Karpas-422 (cell line): ENCODE data around the gene SPI1. TPM values are rescaled to one million over a fixed set of nuclear protein-coding genes. Genes with fewer than 3 reads are reported as not detected.
A peak's percentile ranks its signal among the peaks of the same experiment; 100 is the strongest.

Source experiments
- DNase-seq: peaks from one replicate; pipeline ENCODE4 v3.0.0-alpha.2; 2015
- H2AFZ ChIP-seq: fragments of 200-600 bp; sonication (generic); 2 replicates; pipeline ENCODE4 v1.6.1; 2014; ENCODE audit warnings: antibody characterized with exemption, low read length, mixed read lengths
- H3K27ac ChIP-seq: fragments of 200-600 bp; sonication (generic); 2 replicates; pipeline ENCODE4 v1.5.1; 2014; ENCODE audit warnings: mild to moderate bottlenecking, low read length, moderate library complexity
- H3K27me3 ChIP-seq: fragments of 200-600 bp; sonication (generic); 2 replicates; pipeline ENCODE4 v1.6.1; 2014; ENCODE audit warnings: low read length, mixed read lengths
- H3K36me3 ChIP-seq: fragments of 200-600 bp; sonication (generic); 2 replicates; pipeline ENCODE4 v1.6.1; 2014; ENCODE audit warnings: low read length, mixed read lengths; ENCODE audit not compliant: insufficient read depth
- H3K4me1 ChIP-seq: fragments of 200-600 bp; sonication (generic); 2 replicates; pipeline ENCODE4 v1.6.1; 2014; ENCODE audit warnings: mild to moderate bottlenecking, low read length, mixed read lengths
- H3K4me2 ChIP-seq: fragments of 200-600 bp; sonication (generic); 2 replicates; pipeline ENCODE4 v1.6.1; 2014; ENCODE audit warnings: low read length, low read depth, mild to moderate bottlenecking; ENCODE audit not compliant: poor library complexity, severe bottlenecking
- H3K4me3 ChIP-seq: fragments of 200-600 bp; sonication (generic); 2 replicates; pipeline ENCODE4 v1.5.1; 2014; ENCODE audit warnings: mild to moderate bottlenecking, antibody characterized with exemption, low read length, mixed read lengths
- H3K79me2 ChIP-seq: fragments of 200-600 bp; sonication (generic); 2 replicates; pipeline ENCODE4 v1.6.1; 2014; ENCODE audit warnings: mild to moderate bottlenecking, low read length, mixed read lengths
- H3K9ac ChIP-seq: fragments of 200-600 bp; sonication (generic); 2 replicates; pipeline ENCODE4 v1.6.0; 2014; ENCODE audit warnings: low read length
- H3K9me2 ChIP-seq: fragments of 200-600 bp; sonication (generic), shearing (Covaris generic); replicated peaks from 2 replicates; pipeline ENCODE4 v1.6.0; 2014; ENCODE audit warnings: mild to moderate bottlenecking, low read length, moderate library complexity; ENCODE audit not compliant: insufficient read depth
- H3K9me3 ChIP-seq: fragments of 300-700, 200-600 bp; sonication (generic); 2 replicates; pipeline ENCODE4 v1.6.1; 2014; ENCODE audit warnings: low read length, mixed read lengths
- H4K20me1 ChIP-seq: fragments of 200-600 bp; sonication (generic); 2 replicates; pipeline ENCODE4 v1.6.1; 2014; ENCODE audit warnings: mild to moderate bottlenecking, antibody characterized with exemption, low read length, low read depth; ENCODE audit not compliant: insufficient read depth
- total RNA-seq: library from RNA; depleted of rRNA; stranded (reverse); fragments of >200 nt; shearing (Covaris generic); gene quantifications from 2 replicates; pipeline ENCODE4 v1.2.3, GENCODE V29; 2014; ENCODE audit warnings: low replicate concordance

The SPI1 gene
- total RNA-seq, 1 experiment from 2014 or later, result 114 TPM

DNA sequence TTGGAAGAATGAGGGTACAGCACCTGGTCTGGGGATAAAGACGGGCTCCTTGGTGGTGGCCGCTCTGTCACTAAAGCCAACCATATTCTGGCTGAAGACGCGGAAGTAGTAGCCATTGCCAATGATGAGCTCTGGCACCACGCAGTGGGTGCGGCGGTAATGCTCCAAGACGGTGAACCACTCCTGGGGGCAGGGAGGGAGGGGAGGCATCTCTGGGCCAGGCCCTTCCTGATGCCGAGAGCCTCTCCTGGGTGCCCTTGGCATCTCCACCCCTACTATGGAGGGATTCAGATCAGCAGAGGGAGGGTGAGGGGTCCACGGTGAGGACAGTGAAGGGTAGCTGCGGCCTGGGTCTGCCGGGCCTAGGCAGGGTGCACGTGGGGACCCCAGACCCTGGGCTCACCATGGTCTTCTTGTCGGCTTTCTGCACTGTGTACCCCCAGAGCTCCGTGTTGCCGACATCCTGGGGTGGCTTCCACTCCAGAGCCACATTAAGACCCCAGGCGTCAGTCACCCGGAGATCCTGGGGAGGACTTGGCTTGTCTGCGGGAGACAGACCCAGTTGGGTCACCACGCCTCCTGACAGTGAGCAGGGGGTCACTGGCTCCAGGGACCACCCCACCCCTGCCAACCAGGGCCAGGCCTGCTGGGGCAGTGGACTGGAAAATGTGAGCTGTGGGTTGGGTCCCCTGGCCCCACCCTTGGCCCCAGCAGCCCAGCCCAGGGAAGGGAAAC is 45.4 kb downstream of the SPI1 start:
- no peak for DNase-seq
- no peaks in the 10 kb centered on the region for H3K27me3 ChIP-seq
- no peak overlapping the region for H2AFZ ChIP-seq
- H3K9me3 ChIP-seq, result no peaks in the 10 kb centered on the region
- H3K9ac ChIP-seq, result no peak overlapping the region
- no peaks in the 10 kb centered on the region for H3K9me2 ChIP-seq
- H3K4me1 ChIP-seq, result peaks cover 15% of the 10 kb centered on the region
- H3K36me3 ChIP-seq, result 0 out of 2 replicates have a peak, but pooled peaks cover 6% of the 10 kb centered on the region
- H3K4me3 ChIP-seq, result no peak overlapping the region
- no peak overlapping the region for H3K27ac ChIP-seq
- no peaks in the 10 kb centered on the region for H4K20me1 ChIP-seq
- no peak overlapping the region for H3K4me2 ChIP-seq
- no peaks in the 10 kb centered on the region for H3K79me2 ChIP-seq

DNA sequence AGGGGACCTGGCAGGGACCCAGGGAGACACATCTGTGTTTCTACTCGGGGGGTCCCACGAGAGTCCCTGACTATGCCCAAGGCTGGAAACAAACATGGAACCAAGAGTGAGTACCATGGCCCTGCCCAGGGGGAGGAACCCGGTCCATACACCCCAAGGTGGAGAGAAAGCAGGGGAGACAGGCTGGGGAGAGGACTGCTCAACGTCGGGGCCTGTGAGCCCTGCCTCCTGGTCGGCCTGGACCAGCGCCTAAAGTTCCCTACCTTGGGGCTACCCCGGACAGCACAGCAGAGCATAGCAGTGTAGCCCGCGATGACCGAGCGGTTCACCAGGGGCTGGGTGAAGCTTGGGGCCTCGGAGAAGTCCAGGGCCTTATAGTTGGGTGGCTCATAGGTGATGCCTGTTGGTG is 46.0 kb downstream of the SPI1 start:
- Histone ChIP-seq H3K4me2 (no peak overlapping the region), H3K9ac (no peak overlapping the region), H3K79me2 (no peaks in the 10 kb centered on the region), H3K9me2 (no peaks in the 10 kb centered on the region), H3K27me3 (no peaks in the 10 kb centered on the region), H4K20me1 (no peaks in the 10 kb centered on the region), H3K4me3 (no peak overlapping the region), H3K4me1 (peaks cover 21% of the 10 kb centered on the region), H3K9me3 (no peaks in the 10 kb centered on the region), H3K36me3 (0 out of 2 replicates have a peak, but pooled peaks cover 6% of the 10 kb centered on the region), H2AFZ (no peak overlapping the region), H3K27ac (no peak overlapping the region)
- no peak for DNase-seq

- Histone ChIP-seq H3K79me2 (no peaks in the 10 kb centered on the region), H3K9me3 (no peaks in the 10 kb centered on the region), H3K4me1 (peaks cover 23% of the 10 kb centered on the region), H3K4me3 (no peak overlapping the region), H3K27ac (no peak overlapping the region), H2AFZ (no peak overlapping the region), H3K27me3 (no peaks in the 10 kb centered on the region), H3K9ac (no peak overlapping the region), H4K20me1 (no peaks in the 10 kb centered on the region), H3K9me2 (no peaks in the 10 kb centered on the region), H3K36me3 (peaks cover 6% of the 10 kb centered on the region; the same call in 1 of the 2 replicates), H3K4me2 (no peak overlapping the region)
- no peak for DNase-seq
These were observed 46.7 kb downstream of the SPI1 start for GRCh38 chr11:47331454-47332302.

DNA sequence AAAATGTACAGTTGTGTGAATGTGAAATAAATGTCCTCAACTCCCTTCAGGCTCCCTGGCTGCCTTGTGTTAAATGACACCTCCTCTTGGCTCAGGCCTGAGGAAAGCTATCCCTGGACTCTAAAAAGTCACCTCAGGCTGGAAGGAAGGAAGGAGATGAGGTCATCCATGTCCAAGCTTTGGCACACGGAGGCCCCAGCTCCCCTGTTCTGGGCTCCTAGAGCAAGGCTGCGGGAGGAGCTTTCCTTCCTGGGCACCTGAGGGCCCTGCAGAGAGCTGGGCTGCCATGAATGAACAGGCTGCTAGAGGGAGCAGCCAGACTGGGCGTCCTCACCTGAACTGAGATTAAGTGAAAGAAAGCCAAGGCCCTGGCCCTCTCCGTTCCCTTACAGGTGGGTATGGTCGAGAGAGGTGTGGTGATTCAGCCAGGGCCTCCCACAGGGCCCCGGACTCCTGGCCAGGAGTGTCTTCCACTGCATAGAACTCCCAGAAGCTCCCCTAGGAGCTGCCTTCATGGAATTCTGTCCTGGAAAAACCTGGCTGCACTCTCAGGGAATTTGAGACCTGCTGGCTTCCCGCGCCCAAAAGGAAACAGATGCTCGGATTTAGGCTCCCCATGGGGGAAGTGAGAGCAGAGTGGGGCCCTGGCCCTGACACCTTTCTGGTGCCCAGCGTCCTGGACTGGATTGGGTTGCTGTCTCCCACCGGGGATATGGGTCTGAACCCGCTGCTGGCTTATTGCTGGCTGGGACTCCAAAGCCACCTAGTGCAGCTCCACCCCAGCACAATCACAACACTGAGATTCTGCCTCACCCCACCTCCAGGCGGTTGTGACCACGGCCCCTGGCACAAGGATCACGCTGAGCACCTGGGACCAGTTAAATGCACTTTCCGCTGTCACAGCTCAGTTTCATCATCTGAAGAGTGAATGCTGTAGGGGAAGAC is 48.1 kb downstream of the SPI1 start:
- DNase-seq, result no peak
- H3K9ac ChIP-seq, result no peak overlapping the region

GRCh38 chr11:47329431-47329986 is 48.8 kb downstream of the SPI1 start:
- H3K79me2 ChIP-seq, result no peaks in the 10 kb centered on the region
- peak overlapping the region; percentile 64 for H3K27ac ChIP-seq
- no peak overlapping the region for H3K9ac ChIP-seq
- no peak for DNase-seq
- no peaks in the 10 kb centered on the region for H3K9me3 ChIP-seq
- no peak overlapping the region for H3K4me2 ChIP-seq
- no peaks in the 10 kb centered on the region for H3K9me2 ChIP-seq
- no peaks in the 10 kb centered on the region for H4K20me1 ChIP-seq
- no peak overlapping the region for H3K4me3 ChIP-seq
- H3K36me3 ChIP-seq, result peaks cover 6% of the 10 kb centered on the region; the same call in 1 of the 2 replicates
- no peak overlapping the region for H2AFZ ChIP-seq
- no peaks in the 10 kb centered on the region for H3K27me3 ChIP-seq
- H3K4me1 ChIP-seq, result peaks cover 23% of the 10 kb centered on the region

More for the DNA sequence above, 48.1 kb downstream of the SPI1 start:
- Histone ChIP-seq H3K79me2 (no peaks in the 10 kb centered on the region), H2AFZ (no peak overlapping the region), H3K36me3 (peaks cover 6% of the 10 kb centered on the region; the same call in 1 of the 2 replicates), H4K20me1 (no peaks in the 10 kb centered on the region), H3K9me3 (no peaks in the 10 kb centered on the region), H3K9me2 (no peaks in the 10 kb centered on the region), H3K27ac (peak overlapping the region; percentile 64), H3K4me2 (no peak overlapping the region), H3K4me1 (peaks cover 23% of the 10 kb centered on the region), H3K4me3 (no peak overlapping the region), H3K27me3 (no peaks in the 10 kb centered on the region)

- Histone ChIP-seq H3K9ac (peak overlapping the region; percentile 41), H3K9me2 (no peaks in the 10 kb centered on the region), H3K9me3 (no peaks in the 10 kb centered on the region), H4K20me1 (no peaks in the 10 kb centered on the region), H3K27me3 (no peaks in the 10 kb centered on the region), H3K4me2 (peak overlapping the region; percentile 28), H3K36me3 (peaks cover 6% of the 10 kb centered on the region; the same call in 1 of the 2 replicates), H2AFZ (no peak overlapping the region), H3K27ac (peak overlapping the region; percentile 71), H3K79me2 (no peaks in the 10 kb centered on the region), H3K4me1 (peaks cover 23% of the 10 kb centered on the region), H3K4me3 (no peak overlapping the region)
- DNase-seq, result peak; percentile 51
These were observed 49.6 kb downstream of the SPI1 start for GRCh38 chr11:47328449-47329390.

DNA sequence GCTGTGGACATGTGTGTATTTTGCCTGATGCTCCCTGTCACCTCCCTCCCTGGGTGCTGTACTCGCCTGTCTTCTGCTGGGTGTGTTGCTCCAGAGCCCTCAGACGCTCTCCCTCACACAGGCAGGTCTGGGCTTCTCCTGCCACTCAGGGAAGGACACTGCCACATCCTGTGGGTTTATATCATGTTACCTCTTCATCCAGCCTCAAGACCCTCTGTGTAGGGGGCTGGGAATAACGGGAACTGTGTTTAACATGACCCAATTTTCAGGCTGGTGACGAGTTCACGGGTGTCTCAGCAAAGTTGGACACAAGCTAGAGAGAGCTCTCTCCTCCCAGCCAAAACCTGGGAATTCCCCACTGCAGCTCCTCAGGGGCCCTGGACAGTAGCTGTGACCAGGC is 50.4 kb downstream of the SPI1 start:
- Histone ChIP-seq H3K27me3 (no peaks in the 10 kb centered on the region), H3K9me3 (no peaks in the 10 kb centered on the region), H3K79me2 (no peaks in the 10 kb centered on the region), H3K4me2 (peak overlapping the region; percentile 28), H3K4me3 (no peak overlapping the region), H3K27ac (peak overlapping the region; percentile 71), H4K20me1 (no peaks in the 10 kb centered on the region), H2AFZ (no peak overlapping the region), H3K9ac (peak overlapping the region; percentile 41), H3K36me3 (peaks cover 6% of the 10 kb centered on the region; the same call in 1 of the 2 replicates), H3K9me2 (no peaks in the 10 kb centered on the region), H3K4me1 (peaks cover 23% of the 10 kb centered on the region)
- DNase-seq, result no peak
